ENCODE results near the gene VPS52.
A peak's percentile ranks its signal among the peaks of the same experiment; 100 is the strongest.

VPS52 gene

DNA sequence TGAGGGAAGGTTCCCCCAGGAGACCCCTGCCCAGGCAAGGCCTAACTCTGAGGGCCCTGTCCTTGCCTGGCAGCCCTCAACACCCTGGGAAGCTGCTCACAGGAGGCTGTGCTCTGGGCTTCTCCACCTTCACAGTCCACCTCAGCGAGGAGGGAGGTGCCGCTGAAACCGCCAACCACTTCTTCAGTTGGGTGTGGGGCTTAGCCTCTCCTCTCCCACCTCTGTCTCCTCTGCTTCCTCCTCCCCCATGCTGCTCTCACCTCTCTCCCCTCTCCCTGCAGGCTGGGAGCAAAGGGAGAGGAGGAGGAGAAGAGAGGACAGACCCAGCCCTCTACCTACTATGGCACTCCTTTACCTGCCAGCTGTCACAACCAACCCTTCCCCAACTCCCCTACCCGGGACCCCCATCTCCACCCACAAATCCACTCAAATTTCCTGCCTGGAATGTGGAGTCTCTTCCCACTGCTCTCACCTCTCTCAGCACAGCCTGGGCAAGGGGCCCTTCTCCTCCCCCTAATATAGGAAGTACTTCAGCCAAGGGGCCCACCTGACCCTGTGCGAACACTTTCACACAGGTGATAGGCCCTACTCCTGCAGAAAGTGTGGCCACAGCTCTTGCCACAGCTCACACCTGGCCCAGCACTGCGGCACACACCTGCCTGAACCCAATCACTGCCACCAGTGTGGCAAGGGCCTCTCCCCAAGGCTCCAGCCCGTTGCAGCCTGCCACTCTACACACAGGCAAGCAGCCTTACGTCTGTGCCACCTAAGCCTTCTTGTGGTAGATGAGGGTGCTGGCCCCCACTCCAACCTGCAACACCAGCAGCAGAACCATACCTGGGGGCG lies 56.2 kb downstream of the VPS52 start:
- ATAC-seq (peak; percentile 26), DNase-seq (no peak)
- Mint-ChIP-seq H3K4me3 (peak overlapping the region; percentile 53 to 65), H3K27ac (peak overlapping the region; percentile 36 to 94), H3K27me3 (peaks cover 29% of the 10 kb centered on the region), H3K9me3 (no peaks in the 10 kb centered on the region), H3K4me1 (peaks cover 56% of the 10 kb centered on the region)

DNA sequence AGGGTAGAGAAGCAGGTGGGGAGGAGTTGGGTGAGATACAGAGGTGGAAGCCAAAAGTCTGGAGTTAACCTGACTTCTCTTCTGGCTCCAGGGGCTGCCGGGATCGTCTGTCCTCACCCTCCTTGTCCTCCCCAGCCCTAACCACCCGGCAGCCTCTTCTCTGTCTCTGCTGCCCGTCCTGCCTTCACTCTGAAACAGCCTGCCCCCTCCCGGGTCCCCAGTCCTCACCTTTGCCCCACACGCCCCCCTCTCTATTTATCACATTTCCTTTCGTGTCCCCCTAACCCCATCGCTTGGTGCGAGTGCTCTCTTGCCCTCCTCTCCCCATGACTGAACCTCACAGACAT lies 57.7 kb downstream of the VPS52 start:
- peak; percentile 6 for ATAC-seq
- Mint-ChIP-seq H3K27ac (peak overlapping the region; percentile 79 to 81), H3K27me3 (peaks cover 29% of the 10 kb centered on the region), H3K9me3 (no peaks in the 10 kb centered on the region), H3K4me3 (peak overlapping the region; percentile 88 to 91), H3K4me1 (peaks cover 72% of the 10 kb centered on the region)
- DNase-seq, result no peak

DNA sequence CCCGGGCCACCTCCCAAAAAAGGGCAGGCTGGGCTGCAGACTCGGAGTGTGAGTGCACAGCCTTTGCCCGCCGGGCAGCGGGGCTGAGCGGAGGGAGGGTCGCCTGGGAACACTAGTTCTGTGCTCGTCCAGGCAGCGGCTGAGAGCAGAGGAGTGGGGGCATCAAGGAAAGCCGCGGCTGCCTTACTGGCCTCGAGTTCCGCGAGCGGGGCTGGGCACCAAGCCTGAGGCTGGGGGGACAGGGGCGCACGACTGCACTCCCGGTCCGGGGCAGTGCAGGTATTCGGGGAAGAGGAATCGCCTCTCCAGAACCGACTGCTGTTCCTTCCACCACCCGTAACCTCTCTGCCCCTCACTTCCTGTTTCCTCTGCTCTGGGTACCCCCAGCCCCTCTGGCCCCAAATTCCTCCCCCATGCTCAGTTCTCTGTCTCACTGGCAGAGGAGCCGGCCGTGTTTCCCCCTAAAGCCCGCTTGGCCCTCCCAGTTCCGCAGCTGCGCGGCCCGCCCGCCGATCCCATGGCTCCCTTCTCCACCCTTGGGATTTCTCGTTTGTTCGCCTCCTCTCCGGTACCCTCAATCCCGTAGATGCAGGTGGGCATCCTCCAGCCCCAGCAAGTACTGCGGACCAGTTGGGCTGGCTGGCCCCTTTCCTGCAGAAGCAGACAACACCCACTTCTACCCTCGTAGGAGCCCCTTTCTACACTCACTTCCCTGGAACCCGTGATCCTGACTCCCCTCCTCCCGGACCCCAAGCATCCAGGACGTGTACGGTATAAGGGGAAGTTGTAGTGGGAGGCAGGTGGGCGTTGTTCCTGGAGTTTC lies 58.3 kb downstream of the VPS52 start:
- peak; percentile 61 for ATAC-seq
- Mint-ChIP-seq H3K27ac (peak overlapping the region; percentile 79 to 81), H3K4me1 (peaks cover 76% of the 10 kb centered on the region), H3K9me3 (no peaks in the 10 kb centered on the region), H3K4me3 (peak overlapping the region; percentile 88 to 91), H3K27me3 (peaks cover 23% of the 10 kb centered on the region)
- DNase-seq, result no peak

DNA sequence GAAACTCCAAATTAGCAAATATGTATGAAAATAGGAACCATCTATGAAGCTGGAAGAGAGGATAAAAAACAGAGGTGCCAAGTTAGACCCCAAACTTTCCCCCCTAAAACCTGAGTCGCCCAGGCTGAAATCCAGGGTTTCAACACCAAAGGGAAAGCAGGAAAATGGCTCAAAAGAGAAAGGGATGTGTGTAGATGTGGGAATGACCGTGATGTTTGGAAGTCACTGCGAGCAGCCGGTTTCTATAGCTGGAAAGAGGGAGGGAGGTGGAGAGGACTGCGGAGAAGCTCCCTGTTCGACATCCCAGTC lies 58.9 kb downstream of the VPS52 start:
- H3K27me3 Mint-ChIP-seq, result peaks cover 18% of the 10 kb centered on the region
- H3K4me3 Mint-ChIP-seq, result peak overlapping the region; percentile 88 to 91
- peaks cover 77% of the 10 kb centered on the region for H3K4me1 Mint-ChIP-seq
- no peaks in the 10 kb centered on the region for H3K9me3 Mint-ChIP-seq
- DNase-seq (no peak), ATAC-seq (no peak)
- H3K27ac Mint-ChIP-seq, result peak overlapping the region in 1 of 2 donors; percentile 82

DNA sequence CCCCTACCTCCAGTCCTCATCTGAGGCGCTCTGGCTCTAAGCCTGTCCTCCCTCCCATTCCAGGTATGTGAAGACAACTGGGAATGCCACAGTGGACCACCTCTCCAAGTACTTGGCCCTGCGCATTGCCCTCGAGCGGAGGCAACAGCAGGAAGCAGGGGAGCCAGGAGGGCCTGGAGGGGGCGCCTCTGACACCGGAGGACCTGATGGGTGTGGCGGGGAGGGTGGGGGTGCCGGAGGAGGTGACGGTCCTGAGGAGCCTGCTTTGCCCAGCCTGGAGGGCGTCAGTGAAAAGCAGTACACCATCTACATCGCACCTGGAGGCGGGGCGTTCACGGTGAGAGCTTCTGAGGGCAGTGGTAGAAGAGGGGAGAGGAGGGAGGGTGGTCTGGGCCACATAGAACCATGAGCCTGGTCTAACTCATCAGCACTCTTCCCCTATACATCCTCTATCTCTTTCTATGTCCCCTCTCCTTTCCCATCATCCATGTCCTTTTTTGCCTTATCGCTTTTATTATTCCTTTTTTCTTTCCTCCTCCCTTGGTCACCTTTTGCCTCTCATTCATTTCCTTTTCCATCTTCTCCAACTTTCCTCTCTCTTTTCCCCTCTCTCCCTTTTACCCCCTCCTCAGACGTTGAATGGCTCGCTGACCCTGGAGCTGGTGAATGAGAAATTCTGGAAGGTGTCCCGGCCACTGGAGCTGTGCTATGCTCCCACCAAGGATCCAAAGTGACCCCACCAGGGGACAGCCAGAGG lies 59.8 kb downstream of the VPS52 start:
- peaks cover 81% of the 10 kb centered on the region for H3K4me1 Mint-ChIP-seq
- ATAC-seq (no peak), DNase-seq (no peak)
- H3K4me3 Mint-ChIP-seq, result no peak overlapping the region
- H3K9me3 Mint-ChIP-seq, result no peaks in the 10 kb centered on the region
- H3K27me3 Mint-ChIP-seq, result peaks cover 17% of the 10 kb centered on the region
- H3K27ac Mint-ChIP-seq, result no peak overlapping the region

DNA sequence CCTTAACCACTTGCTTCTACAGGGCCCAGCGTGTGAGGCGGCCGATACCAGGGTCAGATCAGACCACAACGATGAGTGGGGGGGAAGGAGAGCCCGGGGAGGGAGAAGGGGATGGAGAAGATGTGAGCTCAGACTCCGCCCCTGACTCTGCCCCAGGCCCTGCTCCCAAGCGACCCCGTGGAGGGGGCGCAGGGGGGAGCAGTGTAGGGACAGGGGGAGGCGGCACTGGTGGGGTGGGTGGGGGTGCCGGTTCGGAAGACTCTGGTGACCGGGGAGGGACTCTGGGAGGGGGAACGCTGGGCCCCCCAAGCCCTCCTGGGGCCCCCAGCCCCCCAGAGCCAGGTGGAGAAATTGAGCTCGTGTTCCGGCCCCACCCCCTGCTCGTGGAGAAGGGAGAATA lies 60.5 kb downstream of the VPS52 start:
- ATAC-seq (no peak), DNase-seq (no peak)
- H3K4me1 Mint-ChIP-seq, result peaks cover 83% of the 10 kb centered on the region
- H3K4me3 Mint-ChIP-seq, result no peak overlapping the region
- H3K27ac Mint-ChIP-seq, result no peak overlapping the region
- no peaks in the 10 kb centered on the region for H3K9me3 Mint-ChIP-seq
- H3K27me3 Mint-ChIP-seq, result peaks cover 17% of the 10 kb centered on the region

DNA sequence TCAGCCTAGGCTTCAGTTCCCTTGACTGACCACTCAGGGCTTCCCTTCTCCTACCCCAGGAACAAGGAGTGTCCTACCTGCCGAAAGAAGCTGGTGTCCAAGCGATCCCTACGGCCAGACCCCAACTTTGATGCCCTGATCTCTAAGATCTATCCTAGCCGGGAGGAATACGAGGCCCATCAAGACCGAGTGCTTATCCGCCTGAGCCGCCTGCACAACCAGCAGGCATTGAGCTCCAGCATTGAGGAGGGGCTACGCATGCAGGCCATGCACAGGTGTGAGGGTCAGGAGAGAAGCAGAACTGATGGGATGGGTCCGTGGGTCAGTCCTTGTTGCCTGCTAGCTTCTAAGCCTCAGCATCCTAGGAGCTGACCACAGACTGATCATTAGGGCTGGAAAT lies 61.8 kb downstream of the VPS52 start:
- no peaks in the 10 kb centered on the region for H3K9me3 Mint-ChIP-seq
- H3K4me1 Mint-ChIP-seq, result peaks cover 83% of the 10 kb centered on the region
- no peak overlapping the region for H3K4me3 Mint-ChIP-seq
- DNase-seq, result no peak
- H3K27me3 Mint-ChIP-seq, result peaks cover 10% of the 10 kb centered on the region
- peak overlapping the region in 1 of 2 donors; percentile 10 for H3K27ac Mint-ChIP-seq
- no peak for ATAC-seq

DNA sequence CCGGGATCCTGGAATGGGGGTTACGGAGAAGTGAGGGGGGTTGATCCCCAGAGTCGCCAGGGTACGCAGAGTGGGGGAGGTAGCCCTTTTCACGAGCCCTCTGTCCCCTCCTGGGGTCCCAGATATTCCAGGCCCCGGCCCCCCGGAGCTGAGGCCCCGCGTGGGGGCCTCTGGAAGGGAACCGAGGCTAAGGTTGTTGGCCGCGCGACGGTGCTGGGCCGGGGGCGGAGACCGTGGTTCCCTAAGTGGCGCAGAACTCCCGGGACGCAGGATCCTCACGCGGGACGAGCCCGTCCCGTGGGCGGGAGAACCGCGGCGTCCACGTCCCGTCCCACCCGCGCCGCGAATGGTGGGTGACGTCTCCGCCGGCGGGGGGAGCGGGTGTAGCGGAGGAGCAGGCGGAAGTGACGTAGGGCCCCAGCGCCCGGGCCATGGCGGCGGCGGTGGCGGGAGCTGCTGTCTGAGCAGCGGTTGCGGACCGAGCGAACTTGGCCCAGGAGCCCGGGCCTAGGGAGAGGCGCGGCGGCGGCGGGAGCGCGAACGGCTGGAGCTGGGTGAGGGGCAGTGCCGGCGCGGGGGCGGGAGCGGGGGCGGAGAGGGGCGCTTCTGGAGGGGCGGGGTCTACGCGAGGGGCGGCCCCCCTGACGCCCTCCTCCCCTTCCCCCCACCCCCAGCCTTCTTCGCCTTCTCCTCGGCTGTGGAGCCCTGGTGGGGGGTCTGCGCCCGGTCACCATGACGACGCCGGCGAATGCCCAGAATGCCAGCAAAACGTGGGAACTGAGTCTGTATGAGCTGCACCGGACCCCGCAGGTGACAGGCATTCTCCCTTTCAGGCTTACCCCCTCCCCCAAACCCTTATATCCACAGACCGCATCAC lies 63.3 kb downstream of the VPS52 start, which contains the start of gene RING1:
Gene RING1 (plus strand): TSS at position 410 of the 877 bp plus-strand sequence. CDS start 323 bp downstream, at position 733.
- DNase-seq (peak; percentile 75 to 82), ATAC-seq (peak; percentile 37)
- Mint-ChIP-seq H3K4me1 (peaks cover 81% of the 10 kb centered on the region), H3K4me3 (peak within 1 kb of the TSS; percentile 96 to 98), H3K9me3 (no peaks in the 10 kb centered on the region), H3K27me3 (peaks cover under 1% of the 10 kb centered on the region), H3K27ac (peak within 1 kb of the TSS; percentile 96 to 97)

DNA sequence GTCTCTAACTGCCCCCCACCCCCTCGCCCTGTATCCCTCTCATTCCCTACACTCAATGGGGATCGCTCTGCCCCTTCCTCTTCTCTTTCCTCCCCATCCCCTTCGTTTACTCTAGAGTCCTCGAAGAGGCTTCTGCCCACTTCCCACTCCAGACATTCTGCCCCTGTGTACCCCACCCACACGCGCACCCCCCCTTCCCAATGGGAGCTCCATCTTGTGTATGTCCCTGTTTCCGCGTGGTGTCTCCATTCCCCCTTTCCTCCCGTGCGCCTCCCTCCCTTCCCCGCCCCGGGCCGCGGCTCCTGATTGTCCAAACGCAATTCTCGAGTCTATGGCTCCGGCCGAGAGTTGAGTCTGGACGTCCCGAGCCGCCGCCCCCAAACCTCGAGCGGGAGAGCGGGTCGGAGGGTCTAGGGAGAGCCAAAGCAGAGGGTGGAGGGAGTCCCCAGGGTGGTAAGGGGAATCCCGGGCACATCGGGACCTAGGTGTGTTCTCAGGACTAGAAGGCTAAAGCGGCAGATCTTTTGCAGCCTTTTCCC lies 64.1 kb downstream of the VPS52 start:
- ATAC-seq, result no peak
- no peaks in the 10 kb centered on the region for H3K9me3 Mint-ChIP-seq
- no peak for DNase-seq
- no peaks in the 10 kb centered on the region for H3K27me3 Mint-ChIP-seq
- H3K4me3 Mint-ChIP-seq, result peak overlapping the region; percentile 96 to 98
- peak overlapping the region; percentile 96 to 97 for H3K27ac Mint-ChIP-seq
- peaks cover 81% of the 10 kb centered on the region for H3K4me1 Mint-ChIP-seq

DNA sequence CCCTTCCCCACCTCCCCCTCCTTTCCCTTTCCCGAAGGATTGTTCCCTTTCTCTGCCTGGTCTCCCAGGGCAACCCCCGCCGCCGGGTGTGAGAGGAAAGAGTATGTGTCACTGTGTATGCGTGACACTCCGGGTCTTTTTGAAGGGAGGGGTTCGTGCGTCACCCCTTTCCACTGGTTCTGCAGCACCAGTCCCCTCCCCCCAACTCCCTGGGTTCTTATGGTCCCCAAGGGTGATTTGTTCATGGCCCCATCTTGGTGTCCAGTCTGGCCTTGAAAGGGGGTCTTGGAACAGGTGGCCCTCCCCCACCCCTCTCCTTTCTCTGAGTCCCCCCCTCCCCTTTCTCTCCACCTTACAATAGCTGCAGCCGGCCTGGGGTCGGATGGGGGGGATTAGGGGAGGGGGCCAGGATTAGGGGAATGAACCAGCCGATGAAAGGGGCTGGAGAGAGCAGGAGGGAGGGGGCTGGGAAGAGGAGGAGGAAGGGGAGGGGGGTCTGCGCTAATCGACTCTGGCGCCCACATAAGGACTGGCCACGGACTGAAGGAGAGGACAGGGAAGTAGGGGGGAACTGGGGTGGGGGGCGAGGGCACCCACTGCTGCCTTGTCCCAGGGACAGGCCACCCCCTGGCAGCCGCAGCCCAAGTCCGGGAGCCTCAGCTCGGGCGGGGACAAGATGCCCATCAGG lies 64.7 kb downstream of the VPS52 start:
- Mint-ChIP-seq H3K27me3 (no peaks in the 10 kb centered on the region), H3K27ac (no peak overlapping the region), H3K4me3 (peak overlapping the region; percentile 96 to 98), H3K9me3 (no peaks in the 10 kb centered on the region), H3K4me1 (peaks cover 81% of the 10 kb centered on the region)
- DNase-seq, result no peak
- ATAC-seq, result no peak

DNA sequence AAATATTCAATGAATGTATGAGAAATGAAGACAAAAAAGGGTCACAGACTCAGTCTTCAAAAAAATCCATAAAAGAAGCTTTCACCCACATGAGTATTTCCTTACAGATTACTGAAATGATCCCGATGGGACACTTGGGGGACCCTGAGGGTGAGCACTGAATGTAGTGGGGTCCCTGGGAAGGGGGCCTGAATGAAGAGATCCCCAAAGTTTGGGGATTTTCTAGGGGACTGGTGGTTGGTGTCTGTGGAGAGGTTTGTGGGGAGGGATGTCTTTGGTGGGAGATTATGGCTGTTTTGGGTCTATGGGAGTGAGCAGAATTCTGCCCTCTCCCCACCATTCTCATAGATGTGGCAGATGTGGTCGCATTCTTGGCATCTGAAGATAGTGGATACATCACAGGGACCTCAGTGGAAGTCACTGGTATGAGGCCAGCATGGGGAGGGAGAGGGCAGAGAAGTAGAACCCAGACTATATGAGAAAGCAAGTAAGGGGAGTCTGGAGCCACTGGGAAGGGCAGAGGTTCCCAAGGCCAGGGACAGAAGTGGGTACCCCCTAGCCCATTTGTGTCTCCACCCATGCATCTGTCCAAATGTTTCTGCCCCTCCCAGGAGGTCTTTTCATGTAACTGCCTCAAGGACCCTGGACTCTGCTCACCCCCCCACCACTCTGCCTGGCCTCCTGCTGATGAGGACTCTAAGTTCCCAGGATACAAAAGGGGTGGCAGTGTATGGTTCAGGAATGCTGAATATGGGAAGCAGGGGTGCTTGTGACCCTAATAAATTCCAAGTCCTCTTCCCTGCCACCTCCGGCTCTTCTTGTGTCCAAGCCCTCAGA lies 65.4 kb downstream of the VPS52 start:
- ATAC-seq (no peak), DNase-seq (no peak)
- H3K9me3 Mint-ChIP-seq, result no peaks in the 10 kb centered on the region
- H3K4me1 Mint-ChIP-seq, result peaks cover 85% of the 10 kb centered on the region
- H3K27me3 Mint-ChIP-seq, result no peaks in the 10 kb centered on the region
- peak overlapping the region; percentile 87 to 90 for H3K4me3 Mint-ChIP-seq
- peak overlapping the region; percentile 95 for H3K27ac Mint-ChIP-seq

DNA sequence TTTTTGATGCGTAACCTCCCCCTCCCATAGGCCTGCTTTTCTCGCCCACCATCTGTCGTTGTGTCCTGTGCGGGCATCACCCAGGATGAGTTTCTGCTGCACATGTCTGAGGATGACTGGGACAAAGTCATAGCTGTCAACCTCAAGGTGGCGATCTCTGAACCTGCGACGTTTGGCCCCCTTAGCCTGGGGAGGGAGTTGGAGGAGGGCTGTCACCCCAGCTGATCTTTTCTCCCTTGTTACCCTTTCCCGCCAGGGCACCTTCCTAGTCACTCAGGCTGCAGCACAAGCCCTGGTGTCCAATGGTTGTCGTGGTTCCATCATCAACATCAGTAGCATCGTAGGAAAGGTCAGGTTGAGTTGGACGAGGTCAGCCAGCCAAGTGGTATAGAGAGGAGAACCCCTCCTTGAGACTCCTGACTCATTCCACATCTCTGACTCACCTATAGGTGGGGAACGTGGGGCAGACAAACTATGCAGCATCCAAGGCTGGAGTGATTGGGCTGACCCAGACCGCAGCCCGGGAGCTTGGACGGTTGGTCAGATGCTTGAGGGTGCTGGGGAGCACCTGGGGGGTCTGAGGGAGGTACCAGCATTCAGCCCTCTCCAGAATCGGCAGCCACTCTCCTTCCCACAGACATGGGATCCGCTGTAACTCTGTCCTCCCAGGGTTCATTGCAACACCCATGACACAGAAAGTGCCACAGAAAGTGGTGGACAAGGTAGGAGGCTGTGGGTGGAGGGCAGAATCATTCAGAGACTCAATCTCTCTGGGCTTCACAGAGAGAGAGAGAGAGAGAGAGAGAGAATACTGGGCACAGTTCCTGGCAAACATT lies 66.3 kb downstream of the VPS52 start:
- Mint-ChIP-seq H3K27ac (peak overlapping the region; percentile 95), H3K27me3 (no peaks in the 10 kb centered on the region), H3K4me1 (peaks cover 89% of the 10 kb centered on the region), H3K9me3 (no peaks in the 10 kb centered on the region), H3K4me3 (peak overlapping the region; percentile 87 to 90)
- peak; percentile 68 to 83 for DNase-seq
- ATAC-seq, result peak; percentile 78

All from stimulated activated naive CD8-positive, alpha-beta T cell treated with anti-CD3 and anti-CD28 coated beads, Interleukin-15, amount 100 ng/mL, for 72 hours (primary cell).